AG04449 (cell line): ENCODE data around the gene MAP3K7.

Experiments
- CTCF ChIA-PET: fragments of 350-600 bp; formaldehyde crosslinking; extraction: SDS; loops from one replicate; lab custom pipeline; 2021; ENCODE audit warnings: antibody characterized with exemption; lab: Yijun Ruan, JAX
- POLR2A ChIA-PET: fragments of 400-600, 350-600 bp; formaldehyde crosslinking; extraction: SDS; loops from one replicate; lab custom pipeline; 2020; ENCODE audit warnings: antibody characterized with exemption, inconsistent platforms; lab: Yijun Ruan, JAX
- DNase-seq: peaks from one replicate; pipeline ENCODE4 v3.0.0-alpha.2; 2010; ENCODE audit warnings: low read depth, low spot score
- H3K4me3 ChIP-seq: 2 replicates; pipeline ENCODE4 v1.5.1; 2011; ENCODE audit warnings: low read depth, mild to moderate bottlenecking, control low read depth, low read length
- TF ChIP-seq, protein P1 (sequence below): IDR thresholded peaks from one replicate; pipeline ENCODE4 v1.5.1; 2011; ENCODE audit warnings: mild to moderate bottlenecking, moderate library complexity, low read length, control low read depth, inconsistent platforms; ENCODE audit not compliant: insufficient read depth; ENCODE audit errors: missing control alignments

The MAP3K7 gene

GRCh38 chr6:90494067-90494780 lies 92.6 kb downstream of the MAP3K7 start:
- no peak for DNase-seq
- POLR2A ChIA-PET = no interaction called here
- no peak overlapping the region for H3K4me3 ChIP-seq
- CTCF ChIA-PET = interaction anchor here (1.0 to 1.4 kb wide), 3 partner anchors 15 to 554 kb away, joined by 3 to 4 read pairs (median 3); no protein-coding TSS in a partner anchor
- TF ChIP-seq, protein P1, sequence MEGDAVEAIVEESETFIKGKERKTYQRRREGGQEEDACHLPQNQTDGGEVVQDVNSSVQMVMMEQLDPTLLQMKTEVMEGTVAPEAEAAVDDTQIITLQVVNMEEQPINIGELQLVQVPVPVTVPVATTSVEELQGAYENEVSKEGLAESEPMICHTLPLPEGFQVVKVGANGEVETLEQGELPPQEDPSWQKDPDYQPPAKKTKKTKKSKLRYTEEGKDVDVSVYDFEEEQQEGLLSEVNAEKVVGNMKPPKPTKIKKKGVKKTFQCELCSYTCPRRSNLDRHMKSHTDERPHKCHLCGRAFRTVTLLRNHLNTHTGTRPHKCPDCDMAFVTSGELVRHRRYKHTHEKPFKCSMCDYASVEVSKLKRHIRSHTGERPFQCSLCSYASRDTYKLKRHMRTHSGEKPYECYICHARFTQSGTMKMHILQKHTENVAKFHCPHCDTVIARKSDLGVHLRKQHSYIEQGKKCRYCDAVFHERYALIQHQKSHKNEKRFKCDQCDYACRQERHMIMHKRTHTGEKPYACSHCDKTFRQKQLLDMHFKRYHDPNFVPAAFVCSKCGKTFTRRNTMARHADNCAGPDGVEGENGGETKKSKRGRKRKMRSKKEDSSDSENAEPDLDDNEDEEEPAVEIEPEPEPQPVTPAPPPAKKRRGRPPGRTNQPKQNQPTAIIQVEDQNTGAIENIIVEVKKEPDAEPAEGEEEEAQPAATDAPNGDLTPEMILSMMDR = no peak

GRCh38 chr6:90493332-90493731 lies 93.5 kb downstream of the MAP3K7 start:
- CTCF ChIA-PET = interaction anchor here (1.0 to 1.4 kb wide), 3 partner anchors 13 to 553 kb away, joined by 3 to 4 read pairs (median 3); no protein-coding TSS in a partner anchor
- DNase-seq = no peak
- H3K4me3 ChIP-seq = no peak overlapping the region
- POLR2A ChIA-PET = no interaction called here
- TF ChIP-seq, protein P1 = no peak

DNA sequence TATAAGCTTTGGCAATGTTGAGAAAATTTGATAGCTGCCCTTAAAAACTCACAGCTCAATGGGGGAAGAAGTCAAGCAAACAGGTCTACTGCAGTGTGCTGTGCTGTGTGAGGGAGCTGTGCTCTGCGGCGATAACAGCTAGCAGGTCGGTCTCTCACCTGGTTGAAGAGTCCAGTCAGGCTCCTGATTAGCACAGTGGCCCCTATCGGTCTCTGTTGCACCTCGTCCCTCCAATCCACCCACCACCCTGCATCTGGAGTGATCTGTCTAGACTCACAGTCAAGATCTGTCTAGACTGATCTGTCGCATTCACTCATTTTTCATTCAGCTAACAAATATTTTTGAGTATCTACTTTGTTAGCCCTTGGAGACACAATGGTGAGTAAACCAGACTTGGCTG lies 94.1 kb downstream of the MAP3K7 start:
- no peak for DNase-seq

DNA sequence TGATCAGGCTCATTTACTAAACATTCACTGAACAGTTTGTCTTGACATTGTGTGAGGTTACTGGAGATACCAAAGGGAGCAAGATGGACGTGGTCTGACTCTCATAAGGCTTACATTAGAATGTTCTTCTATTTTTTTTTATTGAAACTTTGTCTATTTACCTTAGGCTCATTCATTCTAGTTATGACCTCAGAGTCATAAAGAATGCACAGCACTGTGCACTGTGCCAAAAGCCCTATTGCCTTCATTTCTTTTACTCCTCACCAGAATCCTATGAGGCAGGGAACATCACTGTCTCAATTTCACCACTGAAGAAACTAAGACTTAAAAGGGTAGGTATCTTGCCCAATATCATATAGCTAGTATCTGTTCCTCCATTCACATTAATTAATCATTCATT lies 94.5 kb downstream of the MAP3K7 start:
- ChIA-PET POLR2A (no interaction called here), CTCF (interaction anchor here (1.1 kb wide), 1 partner anchor 14 kb away, joined by 3 read pairs; no protein-coding TSS in a partner anchor)
- no peak for DNase-seq

More for the DNA sequence above, 94.1 kb downstream of the MAP3K7 start:
- ChIA-PET POLR2A (no interaction called here), CTCF (interaction anchor here (1.1 to 1.4 kb wide), 2 partner anchors 14 kb away, joined by 3 read pairs; no protein-coding TSS in a partner anchor)
- no peak overlapping the region for H3K4me3 ChIP-seq
- TF ChIP-seq, protein P1 = no peak

DNA sequence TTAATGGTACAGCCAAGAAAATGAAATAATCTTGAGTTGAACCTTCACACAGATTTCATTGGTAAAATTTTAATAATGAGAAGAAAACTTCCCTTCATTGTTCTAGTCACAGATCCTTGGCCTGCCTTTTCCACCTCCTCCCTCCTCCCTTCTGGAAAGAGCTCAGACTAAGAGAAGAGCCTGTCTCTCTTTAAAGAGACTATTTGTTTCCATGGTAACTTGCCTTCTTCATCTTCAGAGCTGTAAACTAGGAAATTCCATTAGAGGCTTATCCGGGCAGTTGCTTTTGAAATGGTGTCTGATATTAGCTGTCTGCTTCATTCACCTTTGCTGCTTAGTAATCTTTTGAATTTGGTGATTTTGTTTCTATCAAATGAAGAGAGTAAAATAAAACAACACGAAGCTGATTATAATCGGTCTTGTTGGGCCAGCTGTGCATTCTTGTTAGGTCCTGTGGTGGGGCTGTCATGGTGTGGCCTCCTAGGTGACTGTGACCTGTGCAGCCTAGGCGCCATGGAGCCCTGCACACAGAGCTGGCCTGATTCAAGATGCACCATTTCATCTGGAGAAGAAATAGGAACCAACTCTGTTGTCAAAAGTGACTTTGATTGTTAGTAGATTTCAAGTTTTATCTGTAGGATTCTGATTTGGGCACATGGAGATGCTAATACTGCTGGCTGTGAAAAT lies 96.7 kb downstream of the MAP3K7 start:
- DNase-seq = no peak
- no peak overlapping the region for H3K4me3 ChIP-seq
- ChIA-PET POLR2A (no interaction called here), CTCF (interaction anchor here (3.1 to 4.4 kb wide), 2 partner anchors 11 to 550 kb away, joined by 12 to 25 read pairs; no protein-coding TSS in a partner anchor)
- TF ChIP-seq, protein P1 = no peak

More for the DNA sequence above, 94.5 kb downstream of the MAP3K7 start:
- no peak overlapping the region for H3K4me3 ChIP-seq
- TF ChIP-seq, protein P1 = no peak

DNA sequence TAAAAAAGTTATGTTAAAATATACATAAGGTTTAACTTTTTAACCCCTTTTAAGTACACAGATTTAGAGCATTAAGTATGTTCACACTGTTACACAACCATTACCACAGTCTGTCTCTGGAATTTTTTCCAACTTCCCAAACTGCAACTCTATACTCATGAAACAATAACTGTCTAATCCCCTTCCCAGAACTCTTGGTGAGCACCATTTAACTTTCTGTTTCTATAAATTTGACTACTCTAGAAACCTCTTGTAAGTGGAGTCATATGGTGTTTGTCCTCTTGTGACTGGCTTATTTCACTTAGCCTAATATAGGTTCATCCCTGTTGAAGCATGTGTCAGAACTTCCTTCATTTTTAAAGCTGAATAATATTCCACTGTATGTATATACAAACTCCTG lies 98.1 kb downstream of the MAP3K7 start:
- no peak overlapping the region for H3K4me3 ChIP-seq
- TF ChIP-seq, protein P1 = no peak
- DNase-seq = no peak
- CTCF ChIA-PET = interaction anchor here (3.1 to 4.4 kb wide), 2 partner anchors 9 to 549 kb away, joined by 12 to 25 read pairs; no protein-coding TSS in a partner anchor
- POLR2A ChIA-PET = no interaction called here
